K562 treated with DMSO at 1 percent for 24 hours (cell line): ENCODE results near the gene OSBPL10. TPM values are rescaled to one million over a fixed set of nuclear protein-coding genes. Genes with fewer than 3 reads are reported as not detected.

Experiments used
- total RNA-seq: library from RNA; unstranded; fragments of 300-600 nt; gene quantifications from 2 replicates; pipeline ENCODE4 v1.2.3, GENCODE V29; 2022; ENCODE audit warnings: low read depth; ENCODE audit not compliant: insufficient read depth

Gene OSBPL10
- 0.61 and 0.92 TPM in 2 replicates for total RNA-seq

GRCh38 chr3:31981206-31982181 is at the start of gene OSBPL10, which contains the start of gene ZNF860:
OSBPL10 (minus strand) TSS chr3:31981262; CDS start chr3:31981179, 83 bp downstream.
ZNF860 (plus strand) TSS chr3:31981750; CDS start chr3:31989080, 7,330 bp downstream.

Other genes with a start within 250 kb of the OSBPL10 start
- gene ZNF860, start 488 bp upstream of the OSBPL10 start, total RNA-seq = not detected in 2 replicates
- gene GPD1L, start 125.4 kb upstream of the OSBPL10 start, total RNA-seq = 8.7 and 12.5 TPM in 2 replicates